Progenitor cell of endocrine pancreas (in vitro differentiated cells): ENCODE measurements around the gene RALGDS. TPM values are rescaled to one million over a fixed set of nuclear protein-coding genes. Genes with fewer than 3 reads are reported as not detected.
"Not testable (repeated sequence)": the region's sequence is repeated elsewhere in the genome, so short reads cannot be mapped to it uniquely, and the experiment has no call there.

Source experiments
- DNase-seq: peaks from one replicate; pipeline ENCODE4 v3.0.0; 2021; ENCODE audit warnings: low spot score; ENCODE audit not compliant: unreplicated experiment
- H3K27ac Mint-ChIP-seq: 2 replicates; pipeline ENCODE4 v1.8.0; 2021; ENCODE audit warnings: mild to moderate bottlenecking, moderate library complexity, mixed read lengths
- H3K27me3 Mint-ChIP-seq: 2 replicates; pipeline ENCODE4 v1.8.0; 2021; ENCODE audit warnings: mixed read lengths
- H3K36me3 Mint-ChIP-seq: 2 replicates; pipeline ENCODE4 v1.8.0; 2022; ENCODE audit warnings: mixed read lengths; ENCODE audit not compliant: insufficient read depth
- H3K4me1 Mint-ChIP-seq: 2 replicates; pipeline ENCODE4 v1.8.0; 2021; ENCODE audit warnings: low read depth, mixed read lengths
- H3K4me3 Mint-ChIP-seq: 2 replicates; pipeline ENCODE4 v1.8.0; 2021; ENCODE audit warnings: low read depth, mild to moderate bottlenecking, moderate library complexity, mixed read lengths
- H3K9me3 Mint-ChIP-seq: 2 replicates; pipeline ENCODE4 v1.8.0; 2021; ENCODE audit warnings: low read depth, mixed read lengths
- total RNA-seq: library from RNA; stranded (reverse); gene quantifications from 2 replicates; pipeline ENCODE4 v1.2.1, GENCODE V29; 2021
- TF ChIP-seq, protein P1 (sequence below): fragments of 200-600 bp; sonication (generic); IDR thresholded peaks from one replicate; pipeline ENCODE4 v1.5.0; 2021; ENCODE audit warnings: antibody characterized with exemption, mild to moderate bottlenecking; ENCODE audit not compliant: unreplicated experiment

Gene RALGDS
- total RNA-seq, 1 donor from 2014 or later, result 84.6 TPM

DNA sequence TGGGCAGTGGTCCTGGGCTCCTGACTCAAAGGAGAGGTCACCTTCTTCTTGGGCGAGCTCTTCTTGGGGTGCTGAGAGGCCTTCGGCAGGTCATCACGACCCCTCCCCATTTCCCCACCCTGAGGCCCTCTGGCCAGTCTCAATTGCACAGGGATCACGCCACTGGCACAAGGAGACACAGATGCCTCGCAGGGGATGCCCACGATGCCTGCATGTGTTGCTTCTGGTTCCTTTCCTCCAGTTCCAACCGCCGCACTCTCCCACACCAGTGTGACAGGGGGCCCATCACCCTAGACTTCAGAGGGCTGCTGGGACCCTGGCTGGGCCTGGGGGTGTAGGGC, 57.9 kb downstream of the RALGDS start:
- Mint-ChIP-seq H3K27me3 (no peaks in the 10 kb centered on the region), H3K9me3 (no peaks in the 10 kb centered on the region), H3K27ac (no peak overlapping the region), H3K4me3 (no peak overlapping the region), H3K36me3 (no peaks in the 10 kb centered on the region), H3K4me1 (peaks cover 2% of the 10 kb centered on the region)
- TF ChIP-seq, protein P1, sequence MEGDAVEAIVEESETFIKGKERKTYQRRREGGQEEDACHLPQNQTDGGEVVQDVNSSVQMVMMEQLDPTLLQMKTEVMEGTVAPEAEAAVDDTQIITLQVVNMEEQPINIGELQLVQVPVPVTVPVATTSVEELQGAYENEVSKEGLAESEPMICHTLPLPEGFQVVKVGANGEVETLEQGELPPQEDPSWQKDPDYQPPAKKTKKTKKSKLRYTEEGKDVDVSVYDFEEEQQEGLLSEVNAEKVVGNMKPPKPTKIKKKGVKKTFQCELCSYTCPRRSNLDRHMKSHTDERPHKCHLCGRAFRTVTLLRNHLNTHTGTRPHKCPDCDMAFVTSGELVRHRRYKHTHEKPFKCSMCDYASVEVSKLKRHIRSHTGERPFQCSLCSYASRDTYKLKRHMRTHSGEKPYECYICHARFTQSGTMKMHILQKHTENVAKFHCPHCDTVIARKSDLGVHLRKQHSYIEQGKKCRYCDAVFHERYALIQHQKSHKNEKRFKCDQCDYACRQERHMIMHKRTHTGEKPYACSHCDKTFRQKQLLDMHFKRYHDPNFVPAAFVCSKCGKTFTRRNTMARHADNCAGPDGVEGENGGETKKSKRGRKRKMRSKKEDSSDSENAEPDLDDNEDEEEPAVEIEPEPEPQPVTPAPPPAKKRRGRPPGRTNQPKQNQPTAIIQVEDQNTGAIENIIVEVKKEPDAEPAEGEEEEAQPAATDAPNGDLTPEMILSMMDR, result no peak
- DNase-seq, result no peak

DNA sequence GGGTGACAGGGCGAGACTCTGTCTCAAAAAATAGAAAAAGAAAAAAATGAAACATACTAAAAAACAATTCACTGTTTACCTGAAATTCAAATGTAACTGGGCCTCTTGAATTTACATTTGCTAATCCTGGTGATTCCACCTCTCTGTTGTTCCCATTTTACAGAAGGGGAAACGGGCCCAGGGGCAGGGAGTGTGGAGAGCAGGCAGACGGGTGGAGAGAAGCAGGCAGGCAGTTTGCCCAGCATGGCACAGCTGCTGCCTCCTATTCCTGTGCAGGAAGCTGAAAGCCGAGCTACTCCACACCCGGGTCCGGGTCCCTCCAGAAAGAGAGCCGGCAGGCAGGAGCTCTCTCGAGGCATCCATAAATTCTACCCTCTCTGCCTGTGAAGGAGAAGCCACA, 58.5 kb downstream of the RALGDS start:
- H3K9me3 Mint-ChIP-seq, DNase-seq, H3K27ac Mint-ChIP-seq, H3K4me1 Mint-ChIP-seq, H3K4me3 Mint-ChIP-seq, H3K36me3 Mint-ChIP-seq, H3K27me3 Mint-ChIP-seq: not testable (repeated sequence)

DNA sequence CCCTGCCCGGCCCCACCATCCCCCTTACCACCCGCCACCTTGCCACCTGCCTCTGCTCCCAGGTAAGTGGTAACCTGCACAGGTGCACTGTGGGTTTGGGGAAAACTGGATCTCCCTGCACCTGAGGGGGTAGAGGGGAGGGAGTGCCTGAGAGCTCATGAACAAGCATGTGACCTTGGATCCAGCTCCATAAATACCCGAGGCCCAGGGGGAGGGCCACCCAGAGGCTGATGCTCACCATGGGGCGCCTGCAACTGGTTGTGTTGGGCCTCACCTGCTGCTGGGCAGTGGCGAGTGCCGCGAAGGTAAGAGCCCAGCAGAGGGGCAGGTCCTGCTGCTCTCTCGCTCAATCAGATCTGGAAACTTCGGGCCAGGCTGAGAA, 59.3 kb downstream of the RALGDS start, which contains the start of gene CEL:
TSS of gene CEL (plus strand) at position 218 of the 382 bp plus-strand sequence. CDS start at position 240, 22 bp downstream.
- not testable (repeated sequence) for H3K27me3 Mint-ChIP-seq, H3K36me3 Mint-ChIP-seq, DNase-seq, H3K9me3 Mint-ChIP-seq, H3K4me1 Mint-ChIP-seq, H3K4me3 Mint-ChIP-seq
- peak within 1 kb of the TSS; percentile 82 for H3K27ac Mint-ChIP-seq

DNA sequence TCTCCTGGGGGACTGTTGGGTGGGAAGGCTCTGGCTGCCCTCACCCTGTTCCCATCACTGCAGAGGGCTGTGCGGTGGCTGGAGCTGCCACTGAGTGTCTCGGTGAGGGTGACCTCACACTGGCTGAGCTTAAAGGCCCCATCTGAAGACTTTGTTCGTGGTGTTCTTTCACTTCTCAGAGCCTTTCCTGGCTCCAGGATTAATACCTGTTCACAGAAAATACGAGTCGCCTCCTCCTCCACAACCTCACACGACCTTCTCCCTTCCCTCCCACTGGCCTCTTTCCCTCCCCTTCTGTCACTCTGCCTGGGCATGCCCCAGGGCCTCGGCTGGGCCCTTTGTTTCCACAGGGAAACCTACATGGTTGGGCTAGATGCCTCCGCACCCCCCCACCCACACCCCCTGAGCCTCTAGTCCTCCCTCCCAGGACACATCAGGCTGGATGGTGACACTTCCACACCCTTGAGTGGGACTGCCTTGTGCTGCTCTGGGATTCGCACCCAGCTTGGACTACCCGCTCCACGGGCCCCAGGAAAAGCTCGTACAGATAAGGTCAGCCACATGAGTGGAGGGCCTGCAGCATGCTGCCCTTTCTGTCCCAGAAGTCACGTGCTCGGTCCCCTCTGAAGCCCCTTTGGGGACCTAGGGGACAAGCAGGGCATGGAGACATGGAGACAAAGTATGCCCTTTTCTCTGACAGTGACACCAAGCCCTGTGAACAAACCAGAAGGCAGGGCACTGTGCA, 59.8 kb downstream of the RALGDS start:
- not testable (repeated sequence) for H3K4me3 Mint-ChIP-seq, H3K9me3 Mint-ChIP-seq, DNase-seq, H3K4me1 Mint-ChIP-seq, H3K27me3 Mint-ChIP-seq, H3K36me3 Mint-ChIP-seq
- peak overlapping the region; percentile 82 for H3K27ac Mint-ChIP-seq

DNA sequence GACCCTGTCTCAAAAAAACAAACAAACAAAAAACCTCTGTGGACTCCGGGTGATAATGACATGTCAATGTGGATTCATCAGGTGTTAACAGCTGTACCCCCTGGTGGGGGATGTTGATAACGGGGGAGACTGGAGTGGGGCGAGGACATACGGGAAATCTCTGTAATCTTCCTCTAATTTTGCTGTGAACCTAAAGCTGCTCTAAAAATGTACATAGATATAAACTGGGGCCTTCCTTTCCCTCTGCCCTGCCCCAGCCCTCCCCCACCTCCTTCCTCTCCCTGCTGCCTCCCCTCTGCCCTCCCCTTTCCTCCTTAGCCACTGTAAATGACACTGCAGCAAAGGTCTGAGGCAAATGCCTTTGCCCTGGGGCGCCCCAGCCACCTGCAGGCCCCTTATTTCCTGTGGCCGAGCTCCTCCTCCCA, 60.6 kb downstream of the RALGDS start:
- peak overlapping the region; percentile 85 for H3K27ac Mint-ChIP-seq
- no peaks in the 10 kb centered on the region for H3K27me3 Mint-ChIP-seq
- peaks cover 2% of the 10 kb centered on the region for H3K4me1 Mint-ChIP-seq
- no peak for DNase-seq
- no peak overlapping the region for H3K4me3 Mint-ChIP-seq
- H3K36me3 Mint-ChIP-seq, result peaks cover 6% of the 10 kb centered on the region
- H3K9me3 Mint-ChIP-seq, result no peaks in the 10 kb centered on the region
- TF ChIP-seq, protein P1, result peak; percentile 15

DNA sequence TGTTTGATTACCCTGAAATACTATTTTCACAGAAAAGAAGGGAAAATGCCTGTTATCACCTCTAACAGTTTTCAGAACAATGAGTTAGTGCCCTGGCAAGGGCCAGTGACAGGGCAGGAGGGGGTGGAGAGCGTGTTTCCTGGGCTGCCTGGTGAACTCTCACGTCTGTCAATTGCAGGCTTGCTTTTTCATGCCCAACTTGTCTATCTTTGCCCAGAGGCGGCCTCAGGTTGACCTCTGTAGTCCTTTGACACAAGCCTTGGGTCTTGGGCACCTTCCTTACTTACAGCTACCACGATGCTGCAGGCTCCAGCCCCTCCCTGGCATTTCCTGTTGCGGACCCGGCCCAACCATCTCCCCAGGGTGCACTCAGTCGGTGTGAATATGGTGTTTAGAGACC, 61.4 kb downstream of the RALGDS start:
- TF ChIP-seq, protein P1, result no peak
- no peaks in the 10 kb centered on the region for H3K9me3 Mint-ChIP-seq
- no peak overlapping the region for H3K4me3 Mint-ChIP-seq
- no peaks in the 10 kb centered on the region for H3K27me3 Mint-ChIP-seq
- peaks cover 6% of the 10 kb centered on the region for H3K36me3 Mint-ChIP-seq
- no peak overlapping the region for H3K27ac Mint-ChIP-seq
- no peak for DNase-seq
- H3K4me1 Mint-ChIP-seq, result peaks cover 2% of the 10 kb centered on the region

DNA sequence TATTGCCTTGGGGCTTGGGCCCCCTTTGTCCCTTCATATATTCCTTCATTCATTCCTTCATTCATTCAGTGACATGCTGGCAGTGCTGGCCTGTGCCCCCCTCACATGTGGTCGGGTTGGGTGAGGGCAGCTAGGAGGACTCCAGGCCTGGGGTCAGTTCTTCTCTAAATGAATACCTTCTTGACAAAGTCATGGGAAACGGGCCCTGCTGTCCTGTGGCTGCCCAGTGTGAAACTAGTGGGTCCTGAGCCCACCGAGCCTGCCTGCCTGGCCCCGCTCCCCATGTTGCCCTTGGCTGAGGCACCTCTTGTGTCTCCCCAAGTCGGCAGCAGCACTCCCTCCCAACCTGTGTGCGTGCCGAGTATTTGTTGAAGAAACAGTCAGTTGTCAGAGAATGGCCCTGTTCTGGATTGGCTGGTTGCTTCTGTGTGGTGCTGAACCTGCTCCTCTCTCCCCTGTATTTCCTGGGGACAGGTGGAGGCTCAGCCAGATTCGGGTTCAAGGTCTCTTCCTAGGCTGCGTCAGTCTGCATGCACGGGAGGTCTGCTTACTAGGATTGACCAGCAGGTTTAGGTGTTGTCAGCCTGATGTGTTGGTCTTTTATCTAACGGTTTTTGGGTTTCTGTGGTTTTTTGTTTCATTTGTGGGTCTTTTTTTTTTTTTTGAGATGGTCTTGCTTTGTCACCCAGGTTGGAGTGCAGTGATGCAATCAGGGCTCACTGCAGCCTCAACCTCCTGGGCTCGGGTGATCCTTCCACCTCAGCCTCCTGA, 62.3 kb downstream of the RALGDS start:
- Mint-ChIP-seq H3K27ac (no peak overlapping the region), H3K9me3 (no peaks in the 10 kb centered on the region), H3K4me3 (no peak overlapping the region), H3K36me3 (peaks cover 9% of the 10 kb centered on the region), H3K27me3 (no peaks in the 10 kb centered on the region), H3K4me1 (peaks cover 2% of the 10 kb centered on the region)
- TF ChIP-seq, protein P1, result no peak
- no peak for DNase-seq
